HepG2 (cell line): ENCODE data around the gene TOMM6. TPM values are rescaled to one million over a fixed set of nuclear protein-coding genes. Genes with fewer than 3 reads are reported as not detected.

Source experiments
- CBFB ChIP-seq: sonication (generic); formaldehyde crosslinking; IDR thresholded peaks from 2 replicates; pipeline ENCODE4 v1.4.0; 2020; ENCODE audit warnings: missing genetic modification reagents
- GPN1 ChIP-seq: sonication (generic); formaldehyde crosslinking; IDR thresholded peaks from 2 replicates; pipeline ENCODE4 v1.5.1; 2020; ENCODE audit warnings: missing genetic modification reagents, borderline replicate concordance
- HOXD1 ChIP-seq: sonication (generic); formaldehyde crosslinking; IDR thresholded peaks from 2 replicates; pipeline ENCODE4 v1.5.0; 2020; ENCODE audit warnings: missing genetic modification reagents
- JUND ChIP-seq: sonication (generic); formaldehyde crosslinking; IDR thresholded peaks from 2 replicates; pipeline ENCODE4 v1.8.0; 2022; ENCODE audit warnings: mild to moderate bottlenecking, missing genetic modification reagents
- KDM1A ChIP-seq: IDR thresholded peaks from 2 replicates; pipeline ENCODE4 v1.6.1; 2016; ENCODE audit warnings: missing compliant biosample characterization
- KMT2A ChIP-seq: sonication (generic); formaldehyde crosslinking; IDR thresholded peaks from 2 replicates; pipeline ENCODE4 v1.4.0; 2020; ENCODE audit warnings: missing genetic modification reagents
- MAFK ChIP-seq, 2 experiments: IDR thresholded peaks in 1 of 2; conservative IDR thresholded peaks in 1 of 2; 2 replicates each; pipeline ENCODE4 v1.6.1; 2011; ENCODE audit warnings: improper control_type of control experiment in 2 of 2, low read length in 2 of 2
- MED1 ChIP-seq: sonication (generic); formaldehyde crosslinking; IDR thresholded peaks from 2 replicates; pipeline ENCODE4 v1.4.0; 2020; ENCODE audit warnings: missing genetic modification reagents
- NCOA2 ChIP-seq: sonication (generic); formaldehyde crosslinking; IDR thresholded peaks from 2 replicates; pipeline ENCODE4 v1.8.0; 2022; ENCODE audit warnings: inconsistent platforms
- NFKBIZ ChIP-seq: IDR thresholded peaks from 2 replicates; pipeline ENCODE4 v1.6.1; 2018; ENCODE audit warnings: missing genetic modification reagents, missing compliant biosample characterization
- NR2F6 ChIP-seq, 2 experiments: IDR thresholded peaks; 2 replicates each; pipeline ENCODE4 v1.6.1; 2016; ENCODE audit warnings: antibody characterized with exemption in 1 of 2, mild to moderate bottlenecking in 1 of 2
- RARA ChIP-seq: IDR thresholded peaks from 2 replicates; pipeline ENCODE4 v1.6.1; 2016; ENCODE audit warnings: missing genetic modification reagents, missing compliant biosample characterization
- TBX2 ChIP-seq: sonication (generic); formaldehyde crosslinking; IDR thresholded peaks from 2 replicates; pipeline ENCODE4 v1.5.0; 2020; ENCODE audit warnings: missing genetic modification reagents, mild to moderate bottlenecking, borderline replicate concordance
- TEAD3 ChIP-seq: optimal IDR thresholded peaks from 2 replicates; pipeline ENCODE3; 2016; ENCODE audit warnings: borderline replicate concordance
- TFDP2 ChIP-seq: sonication (generic); formaldehyde crosslinking; IDR thresholded peaks from 2 replicates; pipeline ENCODE4 v1.4.0; 2020; ENCODE audit warnings: missing genetic modification reagents
- TOPORS ChIP-seq: sonication (generic); formaldehyde crosslinking; IDR thresholded peaks from 2 replicates; pipeline ENCODE4 v1.8.0; 2023; ENCODE audit warnings: mild to moderate bottlenecking, missing genetic modification reagents
- TRIM24 ChIP-seq: sonication (generic); formaldehyde crosslinking; IDR thresholded peaks from 2 replicates; pipeline ENCODE4 v1.8.0; 2022; ENCODE audit warnings: mild to moderate bottlenecking, missing genetic modification reagents
- ZBTB21 ChIP-seq: sonication (generic); formaldehyde crosslinking; IDR thresholded peaks from 2 replicates; pipeline ENCODE4 v1.4.0; 2020; ENCODE audit warnings: missing genetic modification reagents
- ZKSCAN1 ChIP-seq: fragments of 150-350 bp; IDR thresholded peaks from 2 replicates; pipeline ENCODE4 v1.6.1; 2014; ENCODE audit warnings: low read length
- ZNF207 ChIP-seq: fragments of 450-650 bp; IDR thresholded peaks from 2 replicates; pipeline ENCODE4 v1.6.1; 2016; ENCODE audit warnings: antibody characterized with exemption, borderline replicate concordance
- ZNF484 ChIP-seq: sonication (generic); formaldehyde crosslinking; IDR thresholded peaks from 2 replicates; pipeline ENCODE4 v1.5.1; 2020; ENCODE audit warnings: mild to moderate bottlenecking, low read depth, missing genetic modification reagents, borderline replicate concordance
- ZNF550 ChIP-seq: sonication (generic); formaldehyde crosslinking; IDR thresholded peaks from 2 replicates; pipeline ENCODE4 v1.4.0; 2020; ENCODE audit warnings: mild to moderate bottlenecking, missing genetic modification reagents, borderline replicate concordance
- ZNF557 ChIP-seq: sonication (generic); formaldehyde crosslinking; IDR thresholded peaks from 2 replicates; pipeline ENCODE4 v1.4.0; 2020; ENCODE audit warnings: missing genetic modification reagents
- ZNF562 ChIP-seq: sonication (generic); formaldehyde crosslinking; IDR thresholded peaks from 2 replicates; pipeline ENCODE4 v1.8.0; 2022; ENCODE audit warnings: missing genetic modification reagents, borderline replicate concordance
- ZNF660 ChIP-seq: sonication (generic); formaldehyde crosslinking; IDR thresholded peaks from 2 replicates; pipeline ENCODE4 v1.5.1; 2020; ENCODE audit warnings: mild to moderate bottlenecking, low read depth, missing genetic modification reagents, borderline replicate concordance
- polyA plus RNA-seq, 8 experiments: library from polyadenylated mRNA; depleted of rRNA in 3 of 8; stranded (reverse) in 7 of 8; unstranded in 1 of 8; fragments of >200 nt; fragmentation: Illumina TruSeq in 4 of 8; extraction: Trizol in 4 of 8; gene quantifications; 2 replicates each; pipeline versions ENCODE4 v1.2.1 to v1.2.3, GENCODE V29; 2011 to 2016; ENCODE audit warnings: low read depth in 4 of 8, missing spikeins in 1 of 8, mixed read lengths in 1 of 8; ENCODE audit not compliant: insufficient read depth in 1 of 8
- total RNA-seq, 5 experiments: library from RNA; depleted of rRNA; stranded (reverse); fragments of >200 nt; fragmentation: Illumina TruSeq; extraction: Trizol; gene quantifications; 2 replicates each; pipeline ENCODE4 v1.2.3, GENCODE V29; 2016; ENCODE audit warnings: low read depth in 1 of 5
- TF ChIP-seq, protein P1 (sequence below): sonication (generic); formaldehyde crosslinking; IDR thresholded peaks from 2 replicates; pipeline ENCODE4 v1.4.0; 2020; ENCODE audit warnings: missing genetic modification reagents, borderline replicate concordance
- TF ChIP-seq, protein P2 (sequence below): IDR thresholded peaks from 2 replicates; pipeline ENCODE4 v1.6.1; 2016; ENCODE audit warnings: mild to moderate bottlenecking, missing biosample characterization, missing genetic modification reagents

Gene TOMM6
- total and polyA plus RNA-seq, 2 of the 13 experiments (the other 11 are each of a cell fraction or from before 2014, with no cell fraction given): 320 to 321 TPM

- TF ChIP-seq TEAD3 (peak; percentile 76), TBX2 (peak; percentile 76; the same call in 1 of the 2 replicates), RARA (peak; percentile 45; the same call in 1 of the 2 replicates), NFKBIZ (CRISPR knock-in tag) (no peak), TRIM24 (CRISPR knock-in tag) (no peak), ZNF562 (no peak), GPN1 (CRISPR knock-in tag) (no peak), JUND (CRISPR knock-in tag) (no peak), KDM1A (CRISPR knock-in tag) (no peak), ZNF484 (no peak), ZNF660 (CRISPR knock-in tag) (no peak), ZNF207 (no peak), MED1 (CRISPR knock-in tag) (peak; percentile 79), TFDP2 (CRISPR knock-in tag) (peak; percentile 79), HOXD1 (CRISPR knock-in tag) (no peak), ZNF550 (CRISPR knock-in tag) (no peak), KMT2A (no peak; the same call in none of the 2 replicates), TOPORS (CRISPR knock-in tag) (peak; percentile 43; the same call in 1 of the 2 replicates), ZNF557 (no peak), CBFB (CRISPR knock-in tag) (peak; percentile 95), NCOA2 (CRISPR knock-in tag) (peak; percentile 56; the same call in 1 of the 2 replicates), NR2F6 (IDR thresholded peaks at IDR 0.05) (peak; percentile 71), NR2F6 (CRISPR knock-in tag; IDR thresholded peaks at IDR 0.05) (peak; percentile 97), MAFK (conservative IDR thresholded peaks at IDR 0.05 in 1 of 2, IDR thresholded peaks at IDR 0.05 in 1 of 2; ENCODE audit: low read length in 2 of 2) (0 out of 4 replicates have a peak, but pooled peaks of 1 of the 2 experiments have one; percentile 1), ZKSCAN1 (no peak), ZBTB21 (CRISPR knock-in tag) (no peak)
- TF ChIP-seq, protein P1, sequence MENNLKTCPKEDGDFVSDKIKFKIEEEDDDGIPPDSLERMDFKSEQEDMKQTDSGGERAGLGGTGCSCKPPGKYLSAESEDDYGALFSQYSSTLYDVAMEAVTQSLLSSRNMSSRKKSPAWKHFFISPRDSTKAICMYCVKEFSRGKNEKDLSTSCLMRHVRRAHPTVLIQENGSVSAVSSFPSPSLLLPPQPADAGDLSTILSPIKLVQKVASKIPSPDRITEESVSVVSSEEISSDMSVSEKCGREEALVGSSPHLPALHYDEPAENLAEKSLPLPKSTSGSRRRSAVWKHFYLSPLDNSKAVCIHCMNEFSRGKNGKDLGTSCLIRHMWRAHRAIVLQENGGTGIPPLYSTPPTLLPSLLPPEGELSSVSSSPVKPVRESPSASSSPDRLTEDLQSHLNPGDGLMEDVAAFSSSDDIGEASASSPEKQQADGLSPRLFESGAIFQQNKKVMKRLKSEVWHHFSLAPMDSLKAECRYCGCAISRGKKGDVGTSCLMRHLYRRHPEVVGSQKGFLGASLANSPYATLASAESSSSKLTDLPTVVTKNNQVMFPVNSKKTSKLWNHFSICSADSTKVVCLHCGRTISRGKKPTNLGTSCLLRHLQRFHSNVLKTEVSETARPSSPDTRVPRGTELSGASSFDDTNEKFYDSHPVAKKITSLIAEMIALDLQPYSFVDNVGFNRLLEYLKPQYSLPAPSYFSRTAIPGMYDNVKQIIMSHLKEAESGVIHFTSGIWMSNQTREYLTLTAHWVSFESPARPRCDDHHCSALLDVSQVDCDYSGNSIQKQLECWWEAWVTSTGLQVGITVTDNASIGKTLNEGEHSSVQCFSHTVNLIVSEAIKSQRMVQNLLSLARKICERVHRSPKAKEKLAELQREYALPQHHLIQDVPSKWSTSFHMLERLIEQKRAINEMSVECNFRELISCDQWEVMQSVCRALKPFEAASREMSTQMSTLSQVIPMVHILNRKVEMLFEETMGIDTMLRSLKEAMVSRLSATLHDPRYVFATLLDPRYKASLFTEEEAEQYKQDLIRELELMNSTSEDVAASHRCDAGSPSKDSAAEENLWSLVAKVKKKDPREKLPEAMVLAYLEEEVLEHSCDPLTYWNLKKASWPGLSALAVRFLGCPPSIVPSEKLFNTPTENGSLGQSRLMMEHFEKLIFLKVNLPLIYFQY: peak; percentile 64; the same call in 1 of the 2 replicates
- TF ChIP-seq, protein P2, sequence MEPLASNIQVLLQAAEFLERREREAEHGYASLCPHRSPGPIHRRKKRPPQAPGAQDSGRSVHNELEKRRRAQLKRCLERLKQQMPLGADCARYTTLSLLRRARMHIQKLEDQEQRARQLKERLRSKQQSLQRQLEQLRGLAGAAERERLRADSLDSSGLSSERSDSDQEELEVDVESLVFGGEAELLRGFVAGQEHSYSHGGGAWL (CRISPR knock-in tag): peak; percentile 38; the same call in 1 of the 2 replicates
Observed at GRCh38 chr6:41779788-41780550, 7.5 kb upstream of the TOMM6 start, which contains the start of gene FRS3 (continued).
